Activated CD8-positive, alpha-beta memory T cell treated with anti-CD3 and anti-CD28 coated beads, Interleukin-2, amount 50 U/mL, for 4 hours (primary cell): Measurements from ENCODE around the gene ZNF723.
"Not testable (repeated sequence)": the region's sequence is repeated elsewhere in the genome, so short reads cannot be mapped to it uniquely, and the experiment has no call there.

Source experiments
- DNase-seq: peaks from one replicate; pipeline ENCODE4 v3.0.0-alpha.2; 2020

The ZNF723 gene

DNA sequence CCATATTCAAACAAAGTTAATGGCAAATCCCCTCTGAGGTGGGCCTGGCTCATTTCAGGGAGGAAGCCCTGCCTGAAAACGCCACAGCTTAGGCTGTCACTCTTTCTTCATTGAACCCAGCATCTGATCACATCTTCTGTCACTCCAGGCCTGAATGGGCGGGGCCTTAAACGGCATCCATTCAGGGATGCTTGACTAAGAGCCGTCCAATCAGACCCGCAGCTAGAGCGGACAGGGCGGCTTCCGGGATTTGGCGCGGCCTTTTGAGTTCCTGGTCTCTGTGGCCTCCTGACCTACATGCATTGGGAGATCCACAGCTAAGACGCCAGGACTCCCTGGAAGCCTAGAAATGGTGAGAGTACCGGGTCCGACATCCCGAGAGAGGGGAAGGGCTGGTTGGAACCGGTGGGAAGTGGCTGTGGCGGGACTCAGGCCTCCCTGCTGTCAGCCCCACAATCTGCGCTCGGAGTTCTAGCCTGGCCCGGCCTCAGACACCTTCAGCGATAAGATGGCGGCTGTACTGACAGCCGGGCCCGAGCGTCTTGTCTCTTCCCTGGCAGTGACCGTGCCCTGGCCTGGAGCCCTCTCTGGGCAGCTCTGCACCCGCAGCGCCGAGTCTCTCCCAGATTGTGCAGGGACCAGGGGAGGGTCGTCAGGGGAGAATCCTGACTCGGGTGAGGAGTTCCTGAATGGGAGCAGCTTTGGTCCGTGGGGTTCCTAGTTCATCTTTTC, at the start of gene ZNF723:
Gene ZNF723 (plus strand): TSS at position 261 of the 732 bp plus-strand sequence. CDS start 89 bp downstream, at position 350.
- DNase-seq = no peak

DNA sequence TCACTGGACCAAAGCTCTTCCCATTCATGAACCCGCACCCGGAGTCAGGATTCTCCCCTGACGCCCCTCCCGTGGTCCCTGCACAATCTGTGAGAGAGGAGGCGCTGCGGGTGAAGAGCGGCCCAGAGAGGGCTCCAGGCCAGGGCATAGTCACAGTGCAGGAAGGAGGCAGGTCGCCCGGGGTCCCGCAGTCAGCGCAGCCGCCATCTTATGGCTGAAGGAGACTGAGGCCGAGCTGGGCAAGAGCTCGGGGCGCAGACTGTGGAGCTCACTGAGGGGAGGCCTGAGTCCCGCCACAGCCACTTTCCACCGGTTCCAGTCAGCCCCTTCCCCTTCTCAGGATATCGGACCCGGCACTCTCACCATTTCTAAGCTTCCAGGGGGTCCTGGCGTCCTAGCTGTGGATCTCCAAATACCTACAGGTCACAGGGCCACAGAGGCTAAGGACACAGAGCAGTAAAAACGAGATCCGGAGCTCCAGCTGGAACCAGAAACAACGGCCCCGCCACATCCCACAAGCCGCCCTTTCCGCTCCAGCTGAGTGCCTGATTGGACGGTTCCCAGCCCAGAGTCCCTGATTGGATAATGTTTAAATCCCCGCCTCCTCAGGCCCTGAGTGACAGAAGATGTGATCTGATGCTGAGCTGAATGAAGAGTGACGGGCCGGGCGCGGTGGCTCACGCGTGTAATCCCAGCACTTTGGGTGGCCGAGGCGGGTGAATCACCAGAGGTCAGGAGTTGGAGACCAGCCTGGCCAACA, 48.3 kb upstream of the ZNF723 start, which contains the start of gene ZNF99:
Gene ZNF99 (minus strand): TSS at position 501 of the 760 bp plus-strand sequence. CDS start 135 bp downstream, at position 366.
- DNase-seq = no peak

DNA sequence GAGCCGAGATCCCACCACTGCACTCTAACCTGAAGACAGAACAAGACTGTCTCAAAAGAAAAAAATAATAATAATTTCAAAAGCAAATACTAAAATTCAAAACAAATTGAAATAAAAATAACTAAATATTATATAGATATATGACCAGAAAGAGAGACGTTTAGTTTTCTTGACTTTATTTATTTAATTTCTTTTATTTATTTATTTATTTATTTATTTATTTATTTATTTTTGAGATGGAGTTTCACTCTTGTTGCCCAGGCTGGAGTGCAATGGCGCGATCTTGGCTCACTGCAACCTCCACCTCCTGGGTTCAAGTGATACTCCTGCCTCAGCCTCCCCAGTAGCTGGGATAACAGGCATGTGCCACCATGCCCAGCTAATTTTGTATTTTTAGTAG, 39.2 kb upstream of the ZNF723 start:
- not testable (repeated sequence) for DNase-seq

DNA sequence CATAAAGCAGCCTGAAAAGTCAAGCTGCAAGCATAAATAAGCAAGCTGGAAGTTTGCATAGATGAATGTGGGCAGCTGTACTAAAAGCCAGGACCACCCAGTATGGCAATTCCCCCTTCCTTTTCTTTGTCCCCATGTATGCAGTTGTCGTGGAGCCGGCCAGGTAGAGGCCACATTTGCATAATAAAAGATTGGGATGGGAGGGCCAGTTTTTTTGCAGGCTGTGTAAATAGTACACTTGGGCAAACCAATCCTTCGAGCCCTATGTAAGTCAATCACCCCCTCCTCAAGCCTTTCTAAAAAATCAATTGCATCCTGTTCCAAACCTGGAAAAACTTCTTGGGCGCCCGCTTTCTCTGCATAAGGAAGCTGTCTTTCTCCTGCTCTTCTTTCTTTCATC, 35.1 kb upstream of the ZNF723 start:
- DNase-seq = no peak

DNA sequence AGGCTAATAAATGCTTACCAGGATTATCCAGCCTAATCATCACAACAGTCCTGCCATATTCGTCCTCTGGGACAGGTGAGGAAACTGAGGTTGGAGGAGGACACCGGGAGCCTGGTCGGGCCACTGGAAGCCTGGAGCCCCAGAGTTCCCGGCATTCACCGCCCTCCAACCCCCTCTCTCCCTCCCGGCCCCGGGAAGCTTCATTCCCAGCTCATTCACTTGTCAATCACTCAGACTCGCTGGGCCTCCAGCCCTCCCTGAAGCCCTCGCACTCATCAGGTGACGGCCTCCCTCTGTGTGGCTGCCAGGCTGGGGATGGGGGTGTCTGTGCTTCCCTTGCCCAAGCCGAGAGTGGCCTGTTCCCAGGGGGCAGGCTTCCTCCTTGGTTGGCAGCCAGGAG, 25.7 kb upstream of the ZNF723 start:
- DNase-seq = no peak

DNA sequence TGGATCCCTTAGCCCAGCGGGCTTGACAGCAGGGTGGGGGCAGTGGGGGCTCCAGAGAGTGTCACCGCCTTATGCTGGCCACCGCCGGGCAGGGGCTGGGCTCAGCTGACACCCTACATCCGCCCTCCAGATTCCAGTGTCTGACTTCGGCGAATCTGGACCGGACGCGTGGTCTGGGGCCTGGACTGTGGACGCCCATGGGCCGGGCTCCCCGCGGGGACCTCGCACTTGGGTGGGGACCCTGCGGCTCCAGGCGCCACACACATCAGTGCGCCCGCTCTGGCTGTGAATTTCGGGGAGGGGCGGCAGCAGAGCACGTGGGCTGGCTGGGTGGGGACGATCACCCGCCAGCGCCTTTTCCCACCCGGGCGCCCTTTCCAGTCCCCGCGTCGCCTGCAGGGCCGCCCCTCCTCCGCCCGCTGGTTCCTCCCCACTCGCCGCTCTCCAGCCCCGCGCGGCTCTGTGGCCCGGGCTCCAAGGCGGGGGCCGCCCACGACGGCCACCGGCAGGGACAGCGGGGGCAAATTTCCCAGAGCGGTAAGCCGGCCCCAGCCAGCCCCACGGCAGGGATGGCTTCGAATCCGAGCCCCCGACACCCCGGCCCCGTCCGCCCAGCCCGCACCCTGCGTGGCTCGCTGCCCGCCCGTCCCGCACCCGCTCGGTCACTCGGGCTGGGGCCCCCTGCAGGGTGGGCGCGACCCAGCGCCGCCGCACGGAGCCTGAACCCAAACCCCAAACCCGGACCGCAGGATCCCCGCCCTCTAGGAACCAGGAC, 24.8 kb upstream of the ZNF723 start:
- DNase-seq = no peak

DNA sequence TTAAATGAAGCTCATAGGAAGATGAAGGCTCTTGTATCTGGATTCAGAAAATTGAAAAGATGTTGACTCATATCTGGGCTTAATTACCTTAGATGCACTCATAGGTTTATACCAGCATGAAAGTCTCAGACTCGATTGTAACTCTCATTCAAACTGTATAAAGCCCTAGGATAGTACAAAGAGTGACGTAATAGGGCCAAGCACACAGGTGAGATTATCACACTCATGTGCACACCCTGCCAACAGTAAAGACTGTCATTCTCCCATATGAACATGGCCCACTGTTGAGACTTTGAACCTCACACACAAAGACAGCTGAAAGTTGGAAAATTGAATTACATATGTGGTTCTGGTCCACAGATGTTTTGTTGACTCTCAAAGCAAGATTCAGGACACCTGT, 18.0 kb upstream of the ZNF723 start:
- no peak for DNase-seq

DNA sequence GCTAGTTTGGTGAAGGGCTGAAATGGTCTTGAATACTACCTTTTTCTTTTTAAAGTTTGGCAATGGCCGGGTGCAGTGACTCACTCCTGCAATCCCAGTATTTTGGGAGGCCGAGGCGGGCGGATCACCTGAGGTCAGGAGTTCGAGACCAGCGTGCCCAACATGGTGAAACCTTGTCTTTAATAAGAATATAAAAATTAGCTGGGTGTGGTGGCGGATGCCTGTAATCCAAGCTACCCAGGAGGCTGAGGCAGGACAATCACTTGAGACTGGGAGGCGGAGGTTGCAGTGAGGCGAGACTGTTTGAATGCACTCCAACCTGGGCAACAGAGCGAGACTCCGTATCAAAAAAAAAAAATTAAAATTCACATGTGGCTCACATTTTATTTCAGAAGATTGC, 880 bp upstream of the ZNF723 start:
- no peak for DNase-seq

DNA sequence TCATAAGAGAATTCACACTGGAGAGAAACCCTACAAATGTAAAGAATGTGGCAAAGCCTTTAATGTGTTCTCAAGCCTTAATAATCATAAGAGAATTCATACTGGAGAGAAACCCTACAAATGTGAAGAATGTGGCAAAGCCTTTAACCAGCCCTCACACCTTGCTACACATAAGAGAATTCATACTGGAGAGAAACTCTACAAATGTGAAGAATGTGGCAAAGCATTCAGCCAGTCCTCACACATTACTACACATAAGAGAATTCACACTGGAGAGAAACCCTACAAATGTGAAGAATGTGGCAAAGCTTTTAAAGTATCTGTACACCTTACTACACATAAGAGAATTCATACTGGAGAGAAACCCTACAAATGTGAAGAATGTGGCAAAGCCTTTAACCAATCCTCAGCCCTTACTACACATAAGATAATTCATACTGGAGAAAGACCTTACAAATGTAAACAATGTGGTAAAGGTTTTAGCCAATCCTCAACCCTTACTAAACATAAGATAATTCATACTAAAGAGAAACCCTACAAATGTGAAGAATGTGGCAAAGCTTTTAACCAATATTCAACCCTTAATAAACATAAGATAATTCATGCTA, 25.7 kb downstream of the ZNF723 start:
- DNase-seq = not testable (repeated sequence)

DNA sequence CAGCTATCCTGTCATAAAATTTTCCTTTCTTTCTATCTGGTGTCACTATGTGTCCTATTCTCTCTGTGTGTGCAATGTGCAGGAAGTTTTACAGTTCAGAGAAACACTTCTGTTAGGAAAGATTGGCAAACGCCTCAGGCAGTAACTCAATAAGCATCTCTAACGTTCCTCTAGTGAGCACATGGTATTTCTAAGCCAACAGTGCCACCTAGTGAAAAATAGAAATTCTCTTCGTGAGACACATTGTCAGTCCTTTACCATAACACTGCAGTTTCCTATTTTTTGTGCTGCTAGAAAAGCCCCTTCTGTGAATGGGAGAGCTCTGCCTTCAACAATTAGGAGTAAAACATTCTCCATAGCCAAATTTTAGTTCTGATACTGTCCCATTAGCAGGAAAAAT, 50.7 kb downstream of the ZNF723 start:
- DNase-seq = no peak

DNA sequence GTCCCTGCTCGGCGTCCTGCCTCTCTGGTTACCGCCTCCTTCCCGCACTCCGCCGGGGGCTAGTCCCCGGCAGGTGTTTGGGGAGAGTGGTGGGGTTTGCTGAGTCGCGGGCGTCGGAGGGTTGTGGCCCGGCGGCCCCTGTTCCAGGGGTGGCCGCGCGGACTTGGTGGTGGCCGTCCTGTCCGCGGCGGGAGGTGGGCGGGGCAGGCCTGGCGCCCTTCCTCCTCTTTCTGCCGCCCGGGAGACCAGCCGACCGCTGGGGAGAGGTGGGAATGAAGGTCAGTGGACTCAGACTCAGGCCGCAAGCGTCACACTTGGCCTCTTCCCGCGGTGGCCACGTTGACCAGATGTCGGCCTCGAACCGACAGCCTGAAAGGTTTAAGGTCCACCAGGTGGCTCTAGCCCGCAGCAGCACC, 61.8 kb downstream of the ZNF723 start:
- DNase-seq = no peak

DNA sequence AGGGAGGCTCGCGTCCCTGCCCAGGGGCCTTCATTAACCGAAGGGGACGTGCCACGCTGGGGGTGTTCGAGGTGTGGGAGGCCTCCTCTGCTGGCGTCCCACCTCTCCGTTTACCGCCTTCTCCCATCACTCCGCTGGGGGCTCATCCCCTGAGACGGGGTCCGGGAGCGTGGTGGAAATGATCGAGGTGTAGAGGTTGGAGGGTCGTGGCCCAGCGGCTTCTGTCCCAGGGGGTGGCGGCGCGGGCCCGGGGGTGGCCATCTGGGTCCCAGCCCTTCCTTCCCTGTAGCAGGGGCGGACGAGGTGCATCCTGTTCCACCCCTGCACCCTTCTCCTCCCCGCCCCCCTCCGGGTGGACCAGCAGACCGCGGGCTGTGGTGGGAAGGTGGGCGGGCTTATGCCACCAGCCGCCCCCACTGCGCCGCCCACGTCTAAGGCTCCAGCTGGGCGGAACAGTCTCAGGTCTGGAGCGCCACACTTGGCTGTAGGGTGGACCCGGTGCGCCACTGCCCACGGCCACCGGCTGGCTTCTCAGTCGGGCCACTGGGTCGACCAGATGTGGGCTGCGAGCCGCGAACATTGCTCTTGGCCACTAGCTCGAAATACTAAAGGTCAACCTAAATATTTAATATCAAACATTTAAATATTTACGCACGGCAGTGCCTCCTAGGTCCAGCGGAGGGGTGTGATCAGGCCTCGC, 69.5 kb downstream of the ZNF723 start:
- no peak for DNase-seq
